ENCODE results near the gene DNMT3A. TPM values are rescaled to one million over a fixed set of nuclear protein-coding genes. Genes with fewer than 3 reads are reported as not detected.

The DNMT3A gene
- total and polyA plus RNA-seq, 2 of the 8 experiments (the other 6 are each of a cell fraction or from before 2014, with no cell fraction given) = 33.6 to 178 TPM

GRCh38 chr2:25369876-25370275, 28.2 kb upstream of the DNMT3A start (continued):
- TF ChIP-seq RFX5 (IDR thresholded peaks at IDR 0.05; ENCODE audit: borderline replicate concordance, low read depth, low read length) (no peak), CREB1 (IDR thresholded peaks at IDR 0.05) (no peak), GABPA (IDR thresholded peaks at IDR 0.05; ENCODE audit: borderline replicate concordance, insufficient read depth, low read length) (no peak)
